ENCODE results near the gene MYCBPAP. TPM values are rescaled to one million over a fixed set of nuclear protein-coding genes. Genes with fewer than 3 reads are reported as not detected.

Gene MYCBPAP
- total RNA-seq, 2 donors from 2014 or later, result 0.16 to 0.19 TPM

GRCh38 chr17:50482110-50482509 is 26.1 kb upstream of the MYCBPAP start:
- Histone ChIP-seq H3K4me1 (peaks cover 0 to 31% of the 10 kb centered on the region in 2 donors), H3K9me3 (no peaks in the 10 kb centered on the region), H3K4me3 (no peak overlapping the region), H3K27ac (peak overlapping the region; percentile 79 to 90), H3K36me3 (peaks cover 33% of the 10 kb centered on the region), H3K27me3 (no peaks in the 10 kb centered on the region)
- TF ChIP-seq CTCF (IDR thresholded peaks at IDR 0.05), result no peak
- no peak for DNase-seq (ENCODE audit: low spot score)

- H3K27me3 ChIP-seq, result no peaks in the 10 kb centered on the region
- peaks cover 33% of the 10 kb centered on the region for H3K36me3 ChIP-seq
- TF ChIP-seq CTCF (IDR thresholded peaks at IDR 0.05), result peak; percentile 84 to 95
- peak; percentile 97 for DNase-seq (ENCODE audit: low spot score)
- H3K27ac ChIP-seq, result peak overlapping the region; percentile 79 to 90
- no peaks in the 10 kb centered on the region for H3K9me3 ChIP-seq
- peaks cover 0 to 31% of the 10 kb centered on the region in 2 donors for H3K4me1 ChIP-seq
- H3K4me3 ChIP-seq, result no peak overlapping the region
Measured at GRCh38 chr17:50482516-50482915, 25.7 kb upstream of the MYCBPAP start.

GRCh38 chr17:50483266-50483665 is 25.0 kb upstream of the MYCBPAP start:
- Histone ChIP-seq H3K4me1 (peaks cover 0 to 27% of the 10 kb centered on the region in 2 donors), H3K4me3 (no peak overlapping the region), H3K36me3 (peaks cover 33% of the 10 kb centered on the region), H3K9me3 (no peaks in the 10 kb centered on the region), H3K27me3 (no peaks in the 10 kb centered on the region), H3K27ac (peak overlapping the region; percentile 79 to 90)
- DNase-seq (ENCODE audit: low spot score), result no peak
- TF ChIP-seq CTCF (IDR thresholded peaks at IDR 0.05), result no peak

GRCh38 chr17:50484386-50485155 is 23.7 kb upstream of the MYCBPAP start:
- Histone ChIP-seq H3K27ac (no peak overlapping the region), H3K9me3 (no peaks in the 10 kb centered on the region), H3K4me3 (no peak overlapping the region), H3K4me1 (peaks cover 0 to 22% of the 10 kb centered on the region in 2 donors), H3K36me3 (peaks cover 33% of the 10 kb centered on the region), H3K27me3 (no peaks in the 10 kb centered on the region)
- no peak for DNase-seq (ENCODE audit: low spot score)
- TF ChIP-seq CTCF (IDR thresholded peaks at IDR 0.05), result no peak

- Histone ChIP-seq H3K36me3 (peaks cover 27% of the 10 kb centered on the region), H3K27me3 (no peaks in the 10 kb centered on the region), H3K4me3 (no peak overlapping the region), H3K4me1 (peaks cover 0 to 8% of the 10 kb centered on the region in 2 donors), H3K9me3 (no peaks in the 10 kb centered on the region), H3K27ac (no peak overlapping the region)
- no peak for DNase-seq (ENCODE audit: low spot score)
- TF ChIP-seq CTCF (IDR thresholded peaks at IDR 0.05), result no peak
Measured at GRCh38 chr17:50487213-50488096, 20.8 kb upstream of the MYCBPAP start.
